HepG2 (cell line): ENCODE measurements around the gene CAMTA1. TPM values are rescaled to one million over a fixed set of nuclear protein-coding genes. Genes with fewer than 3 reads are reported as not detected.

Experiments used
- ATAC-seq: fragments of 200-7000 bp; cut with Tn5 transposase; 3 replicates; pipeline ENCODE4 v1.9.1; 2020; ENCODE audit warnings: mild to moderate bottlenecking, moderate library complexity
- BruUV-seq: library from RNA; stranded (reverse); fragments of 400-500 nt; replicated peaks from 2 replicates; lab custom pipeline; 2021; lab: Mats Ljungman, UMichigan
- CTCF ChIA-PET: fragments of 300-600 bp; formaldehyde crosslinking; extraction: SDS; loops from one replicate; lab custom pipeline; 2021; ENCODE audit warnings: low total read pairs, inconsistent platforms, low intra/inter-chr PET ratio; lab: Yijun Ruan, JAX
- POLR2A ChIA-PET: fragments of 350-600 bp; sonication (Branson Sonifier 250); formaldehyde crosslinking; loops from one replicate; lab custom pipeline; 2020; ENCODE audit warnings: antibody characterized with exemption, inconsistent platforms; lab: Yijun Ruan, JAX
- DNase-seq: peaks from one replicate; pipeline ENCODE4 v3.0.0-alpha.2; 2015; ENCODE audit warnings: low spot score
- FAIRE-seq: peaks from 3 replicates; lab custom pipeline; 2011; peaks lifted over from hg19 to GRCh38; lab: Jason Lieb, UNC
- H2AFZ ChIP-seq: one replicate; pipeline ENCODE4 v1.6.1; 2011; ENCODE audit warnings: low read length, inconsistent platforms
- H3K27ac ChIP-seq: fragments of 300-600 bp; 3 replicates; pipeline ENCODE4 v1.8.0; 2011; ENCODE audit warnings: mixed run types, mild to moderate bottlenecking, mixed read lengths, low read length, inconsistent platforms; ENCODE audit not compliant: insufficient read depth; ENCODE audit errors: extremely low read length
- H3K27me3 ChIP-seq, 2 experiments: fragments of 200-600 bp in 1 of 2; 2 replicates in 1 of 2; 3 replicates in 1 of 2; pipeline versions ENCODE4 v1.6.0 to v1.8.0; 2011; ENCODE audit warnings: low read length in 2 of 2, mild to moderate bottlenecking in 2 of 2, moderate library complexity in 2 of 2, inconsistent platforms in 1 of 2; ENCODE audit not compliant: insufficient read depth in 2 of 2, control insufficient read depth in 1 of 2
- H3K36me3 ChIP-seq, 2 experiments: fragments of 200-600 bp in 1 of 2; replicated peaks in 1 of 2; 2 replicates in 1 of 2; 3 replicates in 1 of 2; pipeline versions ENCODE4 v1.5.1 to v1.8.0; 2011; ENCODE audit warnings: low read length in 2 of 2, inconsistent platforms in 1 of 2; ENCODE audit not compliant: insufficient read depth in 2 of 2, control insufficient read depth in 1 of 2
- H3K4me1 ChIP-seq: 2 replicates; pipeline ENCODE4 v1.5.1; 2012; ENCODE audit warnings: low read length, inconsistent platforms; ENCODE audit not compliant: insufficient read depth
- H3K4me2 ChIP-seq: 2 replicates; pipeline ENCODE4 v1.6.0; 2011; ENCODE audit warnings: low read depth, low read length, inconsistent platforms
- H3K4me3 ChIP-seq, 3 experiments: fragments of 200-600 bp in 1 of 3; sonication (generic), shearing (Covaris generic) in 1 of 3; replicated peaks in 1 of 3; 2 replicates each; pipeline ENCODE4 v1.5.1; 2011 to 2016; ENCODE audit warnings: low read length in 3 of 3, inconsistent platforms in 2 of 3, low read depth in 2 of 3, mild to moderate bottlenecking in 2 of 3, control low read depth in 1 of 3, mixed read lengths in 1 of 3; ENCODE audit not compliant: insufficient read depth in 1 of 3
- H3K79me2 ChIP-seq: one replicate; pipeline ENCODE4 v1.6.1; 2011; ENCODE audit warnings: low read length, inconsistent platforms; ENCODE audit not compliant: insufficient read depth
- H3K9ac ChIP-seq: 2 replicates; pipeline ENCODE4 v1.6.0; 2011; ENCODE audit warnings: mild to moderate bottlenecking, low read depth, low read length, inconsistent platforms; ENCODE audit not compliant: insufficient read depth
- H3K9me3 ChIP-seq: 2 replicates; pipeline ENCODE4 v1.5.1; 2012; ENCODE audit warnings: mild to moderate bottlenecking, low read length
- H4K20me1 ChIP-seq: 2 replicates; pipeline ENCODE4 v1.6.0; 2011; ENCODE audit warnings: inconsistent platforms, mild to moderate bottlenecking, low read length, moderate library complexity; ENCODE audit not compliant: insufficient read depth
- AFF4 ChIP-seq: sonication (generic); formaldehyde crosslinking; IDR thresholded peaks from 2 replicates; pipeline ENCODE4 v1.4.0; 2020; ENCODE audit warnings: missing genetic modification reagents
- ZNF281 ChIP-seq: sonication (generic); formaldehyde crosslinking; IDR thresholded peaks from 2 replicates; pipeline ENCODE4 v1.4.0; 2020; ENCODE audit warnings: missing genetic modification reagents, borderline replicate concordance
- WGBS: methylation state at CpG from one replicate; pipeline ENCODE4 v1.1.6; 2017; ENCODE audit warnings: low lambda C conversion rate; 5-methylcytosine and 5-hydroxymethylcytosine counted together
- in situ Hi-C: cut with HindIII; loops from 2 replicates; pipeline ENCODE4 v1.10.0; 2017; ENCODE audit warnings: low pct_unique_long_range_greater_than_20kb; ENCODE audit not compliant: extremely low pct_ligation_motif_present
- intact Hi-C: fragments of 100-400 bp; cut with micrococcal nuclease; formaldehyde crosslinking; loops from one replicate; pipeline ENCODE4 v1.10.0; 2022; ENCODE audit not compliant: unreplicated experiment
- polyA plus RNA-seq, 8 experiments: library from polyadenylated mRNA; depleted of rRNA in 3 of 8; stranded (reverse) in 7 of 8; unstranded in 1 of 8; fragments of >200 nt; fragmentation: Illumina TruSeq in 4 of 8; extraction: Trizol in 4 of 8; gene quantifications; 2 replicates each; pipeline versions ENCODE4 v1.2.1 to v1.2.3, GENCODE V29; 2011 to 2016; ENCODE audit warnings: low read depth in 4 of 8, missing spikeins in 1 of 8, mixed read lengths in 1 of 8; ENCODE audit not compliant: insufficient read depth in 1 of 8
- total RNA-seq, 5 experiments: library from RNA; depleted of rRNA; stranded (reverse); fragments of >200 nt; fragmentation: Illumina TruSeq; extraction: Trizol; gene quantifications; 2 replicates each; pipeline ENCODE4 v1.2.3, GENCODE V29; 2016; ENCODE audit warnings: low read depth in 1 of 5

The CAMTA1 gene
- total and polyA plus RNA-seq, 2 of the 13 experiments (the other 11 are each of a cell fraction or from before 2014, with no cell fraction given) = 25.0 to 36.4 TPM

GRCh38 chr1:6906783-6907182 lies 121.5 kb downstream of the CAMTA1 start:
- no peaks in the 10 kb centered on the region for H3K9me3 ChIP-seq
- DNase-seq = no peak
- no peak overlapping the region for H3K4me2 ChIP-seq
- H3K27ac ChIP-seq = no peak overlapping the region
- H3K9ac ChIP-seq = no peak overlapping the region
- in situ Hi-C loops = no loop called here
- H2AFZ ChIP-seq = no peak overlapping the region
- 47% methylated on average over 7 of the region's 7 CpGs for WGBS
- no peak overlapping the region for H3K4me3 ChIP-seq
- peaks cover 0 to 12% of the 10 kb centered on the region in 2 experiments; a peak in 2 of 5 replicates for H3K27me3 ChIP-seq
- BruUV-seq = no TSS peak
- TF ChIP-seq ZNF281 (peak; percentile 41; the same call in 1 of the 2 replicates), AFF4 (CRISPR knock-in tag) (no peak)
- ATAC-seq = no peak
- H3K4me1 ChIP-seq = peaks cover 45% of the 10 kb centered on the region
- no peaks in the 10 kb centered on the region for H3K79me2 ChIP-seq
- H4K20me1 ChIP-seq = no peaks in the 10 kb centered on the region
- POLR2A ChIA-PET = interaction anchor here (0.7 kb wide), 1 partner anchor 122 kb away, joined by 3 read pairs; the partner anchor contains the start of gene CAMTA1
- CTCF ChIA-PET = no interaction called here
- no peaks in the 10 kb centered on the region for H3K36me3 ChIP-seq
- FAIRE-seq = no peak
- intact Hi-C loops = no loop called here
